CD1c-positive myeloid dendritic cell (primary cell): ENCODE measurements around the gene RAB27B.
"Not testable (repeated sequence)": the region's sequence is repeated elsewhere in the genome, so short reads cannot be mapped to it uniquely, and the experiment has no call there.

ENCODE experiments used
- DNase-seq: peaks from one replicate; pipeline ENCODE4 v3.0.0-alpha.2; 2016; ENCODE audit errors: extremely low spot score

The RAB27B gene

DNA sequence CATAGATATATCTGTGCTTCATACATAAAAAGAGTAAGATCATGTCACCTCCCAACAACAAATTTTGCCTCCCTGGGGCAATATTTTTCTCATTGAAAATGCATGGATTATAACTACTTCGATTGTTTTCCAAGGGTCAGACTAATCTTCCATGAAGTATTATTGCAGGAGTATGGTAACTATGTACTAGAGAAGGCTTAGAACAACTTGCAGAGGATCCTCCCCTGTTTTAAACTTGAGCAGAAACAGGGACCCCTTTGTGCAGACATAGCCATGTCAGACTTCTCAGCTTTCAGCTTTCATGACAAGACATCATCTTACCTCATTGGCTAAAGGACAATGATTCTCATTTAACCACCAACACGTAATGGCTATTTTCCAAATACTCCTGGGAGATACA, 13.2 kb upstream of the RAB27B start:
- no peak for DNase-seq

DNA sequence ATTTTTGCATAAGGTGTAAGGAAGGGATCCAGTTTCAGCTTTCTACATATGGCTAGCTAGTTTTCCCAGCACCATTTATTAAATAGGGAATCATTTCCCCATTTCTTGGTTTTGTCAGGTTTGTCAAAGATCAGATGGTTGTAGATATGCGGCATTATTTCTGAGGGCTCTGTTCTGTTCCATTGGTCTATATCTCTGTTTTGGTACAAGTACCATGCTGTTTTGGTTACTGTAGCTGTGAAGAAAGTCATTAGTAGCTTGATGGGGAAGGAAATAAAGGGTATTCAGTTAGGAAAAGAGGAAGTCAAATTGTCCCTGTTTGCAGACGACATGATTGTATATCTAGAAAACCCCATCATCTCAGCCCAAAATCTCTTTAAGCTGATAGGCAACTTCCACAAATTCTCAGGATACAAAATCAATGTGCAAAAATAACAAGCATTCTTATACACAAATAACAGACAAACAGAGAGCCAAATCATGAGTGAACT, 7.4 kb upstream of the RAB27B start:
- not testable (repeated sequence) for DNase-seq

DNA sequence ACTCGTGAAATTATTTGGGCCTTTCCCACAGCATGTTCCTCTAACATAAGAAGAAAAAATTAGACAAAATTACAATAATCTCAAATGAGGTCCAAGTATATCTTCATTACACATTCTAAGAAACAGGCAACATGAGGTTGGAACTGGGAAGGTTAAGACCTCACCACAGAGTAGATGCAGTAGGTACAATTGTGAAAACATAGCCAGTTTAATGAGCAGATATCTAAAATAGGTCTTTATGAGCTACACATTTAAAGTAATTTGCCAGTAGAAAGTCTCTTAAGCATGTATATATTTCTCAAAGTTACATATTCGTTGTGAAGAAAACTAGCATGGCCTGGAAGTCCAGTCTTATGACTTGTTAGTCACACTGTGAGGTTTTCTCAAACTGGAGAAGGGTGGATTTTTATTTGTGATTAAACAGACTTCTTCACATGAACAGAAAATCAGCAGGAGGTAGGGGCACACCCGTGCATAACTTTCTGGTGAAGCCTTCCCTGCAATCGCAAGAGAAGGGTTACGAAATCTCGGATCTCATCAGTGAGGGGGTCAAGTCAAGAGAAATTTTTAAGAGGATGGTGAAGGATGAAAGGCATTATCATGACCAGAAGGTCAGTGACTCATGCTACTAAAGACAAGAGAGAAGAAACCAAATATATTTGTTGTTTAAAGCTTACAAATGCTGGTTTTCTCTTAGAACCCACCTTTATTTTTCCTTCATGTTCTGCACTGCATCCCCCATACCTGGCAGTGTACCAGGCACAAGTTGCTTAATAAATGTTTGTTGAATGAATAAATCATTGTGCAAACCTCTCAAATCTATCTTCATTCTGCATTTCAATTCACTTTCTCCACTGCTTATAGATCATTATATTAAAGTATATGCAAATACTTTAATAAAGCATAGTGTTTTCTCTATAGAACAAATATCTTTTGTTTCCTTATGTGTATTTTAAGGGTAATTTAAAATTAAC, 5.1 kb upstream of the RAB27B start:
- DNase-seq = no peak

DNA sequence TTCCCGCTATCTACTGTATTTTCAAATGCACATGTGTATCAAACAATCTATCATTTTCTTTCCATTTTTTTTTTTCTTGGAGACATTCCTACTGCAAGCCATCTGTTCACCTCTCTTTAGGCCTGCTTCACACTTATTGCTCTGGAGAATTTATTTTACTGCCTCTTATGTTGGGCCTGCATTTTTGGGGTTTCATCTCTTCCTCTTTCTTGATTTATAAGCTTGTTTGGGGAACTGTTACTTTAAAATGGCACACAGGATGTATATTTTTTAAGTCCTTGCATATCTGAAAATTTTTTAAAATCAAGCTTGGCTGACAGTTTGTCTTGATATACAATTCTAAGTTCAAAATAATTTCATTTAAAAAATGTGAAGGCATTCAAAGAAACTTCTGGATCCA, 3.5 kb upstream of the RAB27B start:
- DNase-seq = no peak

DNA sequence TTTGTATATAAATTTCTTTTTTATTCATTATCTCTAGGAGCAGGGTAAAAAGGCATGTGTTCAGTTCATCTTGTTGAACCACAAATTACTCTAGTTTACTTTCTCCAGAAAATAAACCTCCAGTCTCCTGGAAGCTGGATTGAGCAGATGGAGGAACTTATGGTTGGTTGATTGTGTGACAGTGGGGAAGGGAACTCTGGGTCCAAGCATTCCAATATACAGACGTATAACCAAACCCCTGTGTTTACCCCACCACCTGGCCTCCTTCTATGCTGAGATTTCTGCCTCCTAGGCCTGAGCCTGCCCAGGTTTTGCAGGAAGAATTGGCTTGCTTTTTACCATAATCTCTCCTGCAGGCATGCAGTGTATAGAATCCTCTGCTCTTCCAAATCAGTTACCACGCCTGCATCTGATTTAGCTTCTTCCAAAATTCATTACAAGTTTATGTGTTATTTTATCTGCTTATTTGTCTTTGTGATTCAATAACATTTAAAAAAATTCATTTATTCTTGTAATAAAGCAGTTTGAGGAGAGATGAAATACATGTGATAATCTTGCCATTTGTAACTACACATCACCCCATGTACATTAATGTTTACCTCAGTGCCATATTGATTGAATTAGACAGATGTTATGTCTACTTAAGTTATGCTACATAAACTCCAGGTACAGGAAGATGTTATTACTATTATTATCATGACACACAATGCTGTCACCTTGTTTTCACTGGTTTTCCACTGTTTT, 2.5 kb upstream of the RAB27B start:
- DNase-seq = no peak

DNA sequence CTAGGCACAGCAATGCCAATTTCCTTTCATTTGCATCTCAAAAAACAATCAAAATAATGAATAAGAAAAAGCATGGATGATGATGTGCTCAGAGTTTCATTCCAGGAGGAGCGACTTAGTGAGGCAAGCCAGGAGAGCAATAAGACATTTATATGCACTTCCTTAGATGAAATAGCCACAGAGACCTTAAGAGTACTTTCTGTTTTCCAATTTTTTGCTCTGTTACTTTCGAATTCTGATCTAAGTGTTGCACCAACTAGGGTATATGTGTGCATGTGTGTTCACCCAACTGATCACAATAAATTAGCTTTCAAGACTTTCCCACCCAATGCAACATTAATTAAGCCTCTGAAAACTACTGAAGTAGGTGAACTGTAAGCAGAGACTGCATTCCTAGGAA, 709 bp downstream of the RAB27B start:
- no peak for DNase-seq

DNA sequence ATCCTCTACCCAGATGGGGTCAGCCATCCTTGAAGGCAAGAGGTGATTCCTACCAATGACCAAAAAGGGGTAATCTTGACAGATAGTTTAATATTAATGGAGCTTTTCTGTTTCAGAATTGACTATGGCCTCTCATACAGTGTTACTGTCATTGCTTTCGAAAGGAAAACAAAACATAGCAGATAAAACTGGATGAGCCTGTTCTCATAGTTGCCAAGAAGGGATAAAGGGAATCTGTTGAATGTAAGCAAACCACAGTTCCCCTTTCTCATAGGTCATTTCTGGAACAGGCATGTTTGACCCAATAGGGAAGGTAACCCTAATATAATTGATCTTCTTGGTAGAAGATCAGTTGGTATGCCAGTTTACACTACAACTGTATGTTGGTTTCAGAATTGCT, 1.6 kb downstream of the RAB27B start:
- DNase-seq = no peak

DNA sequence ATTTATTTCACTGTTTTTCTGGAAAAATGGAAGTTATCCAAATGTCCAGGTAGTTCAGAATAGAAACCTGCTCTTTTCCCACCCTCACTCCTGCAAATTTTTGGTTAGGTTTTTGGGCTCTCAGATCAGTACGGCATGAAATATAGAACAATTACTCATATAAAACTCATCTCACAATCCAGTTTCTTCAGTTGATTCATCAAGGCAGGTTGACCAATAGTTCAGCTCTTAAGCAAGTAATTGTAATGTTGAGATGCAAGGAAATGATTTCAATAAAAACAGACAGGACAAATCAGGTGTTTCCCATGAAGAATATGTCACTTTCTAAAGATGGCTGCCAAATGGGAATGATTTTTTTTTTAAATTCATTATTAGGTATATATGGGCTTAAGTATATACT, 2.0 kb downstream of the RAB27B start:
- DNase-seq = no peak

DNA sequence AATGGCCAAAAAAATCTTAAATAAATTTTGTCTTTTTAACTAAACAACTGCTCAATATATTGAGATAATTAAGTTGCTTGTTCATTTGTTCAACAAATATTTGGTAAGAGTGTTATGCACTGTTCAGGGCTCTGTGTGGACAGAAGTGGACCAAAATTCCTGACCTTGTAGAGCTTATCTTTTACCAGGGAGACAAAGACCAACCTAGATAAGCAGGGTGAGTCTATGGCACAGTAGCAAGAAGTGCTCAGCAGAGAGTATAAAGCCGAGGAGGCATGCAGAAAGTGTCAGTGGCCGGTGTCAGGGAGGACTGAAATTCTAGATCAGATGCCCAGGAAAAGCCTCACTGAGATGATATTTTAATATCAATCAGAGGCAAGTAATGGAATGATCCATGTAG, 2.6 kb downstream of the RAB27B start:
- no peak for DNase-seq

DNA sequence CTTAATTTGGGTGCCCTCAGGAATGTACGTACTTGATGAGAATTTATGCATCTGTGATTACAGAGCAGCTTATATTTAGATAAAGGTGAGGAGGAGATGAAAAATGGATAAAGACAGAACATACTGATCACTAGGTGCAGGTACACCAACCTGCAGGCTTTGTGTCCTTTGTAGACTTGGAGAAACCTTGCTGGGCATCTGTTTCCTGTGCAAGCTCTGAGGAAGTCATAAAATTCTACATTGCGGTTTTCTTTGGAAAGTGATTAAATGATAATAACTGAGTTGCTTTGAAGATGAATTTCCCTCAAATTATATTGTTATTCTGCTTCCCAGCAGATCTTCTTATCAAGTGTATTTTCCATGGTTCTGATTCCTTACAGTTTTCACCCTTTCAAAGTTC, 7.7 kb downstream of the RAB27B start:
- DNase-seq = no peak

DNA sequence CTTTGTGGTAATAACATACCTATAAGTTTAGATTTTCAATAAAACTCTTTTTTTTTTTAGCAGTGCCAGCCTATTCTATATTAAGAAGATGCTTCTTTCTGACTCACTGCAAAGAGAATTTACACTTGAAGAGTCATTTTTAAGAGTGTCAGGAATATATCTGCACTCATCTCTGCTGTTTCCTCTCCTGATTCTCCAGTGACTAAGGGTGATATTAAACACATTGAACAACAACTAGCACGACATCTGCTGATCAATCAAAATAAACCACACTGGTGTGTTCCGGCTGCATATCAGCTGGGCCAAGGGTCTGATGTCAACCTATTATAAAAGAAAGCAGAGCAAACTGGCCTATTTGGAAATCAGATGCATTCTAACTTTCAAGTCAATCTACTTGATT, 15.0 kb downstream of the RAB27B start:
- DNase-seq = no peak

DNA sequence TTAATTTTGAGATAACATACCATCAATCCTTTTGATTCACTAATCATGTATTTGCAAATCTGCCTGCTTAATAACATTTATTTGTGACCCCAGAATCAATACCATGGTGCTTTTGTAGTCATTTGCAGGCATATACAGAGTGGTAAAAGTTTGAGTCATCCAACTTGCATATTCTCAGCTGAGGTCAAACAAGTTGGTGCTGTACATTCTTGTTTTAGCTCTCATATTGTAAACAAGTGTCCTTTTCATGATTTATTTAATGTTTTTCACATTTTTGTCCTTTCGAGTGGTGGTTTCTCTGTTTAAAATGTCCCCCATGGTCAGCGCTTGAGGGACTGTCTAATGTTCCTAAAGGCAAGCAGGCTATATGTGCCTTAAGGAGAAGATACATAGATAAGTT, 17.5 kb downstream of the RAB27B start:
- no peak for DNase-seq

DNA sequence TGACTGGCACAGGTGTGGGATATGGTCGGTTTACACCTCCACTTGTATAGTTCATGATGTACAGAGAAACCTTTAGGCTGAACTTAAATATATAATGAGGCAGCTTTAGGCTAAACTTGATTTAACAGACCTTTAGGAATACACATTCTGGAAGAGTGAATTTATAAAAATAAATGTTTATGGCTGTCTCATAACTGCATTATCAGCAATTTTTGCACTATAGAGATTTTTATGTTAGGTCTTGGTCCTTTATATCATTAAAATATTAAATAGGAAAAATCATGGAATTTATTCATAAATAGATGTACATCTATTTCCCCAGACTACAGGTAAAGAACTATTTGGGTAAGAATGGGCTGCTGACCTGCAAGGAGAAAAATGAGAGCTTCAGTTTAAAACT, 19.8 kb downstream of the RAB27B start:
- DNase-seq = no peak

DNA sequence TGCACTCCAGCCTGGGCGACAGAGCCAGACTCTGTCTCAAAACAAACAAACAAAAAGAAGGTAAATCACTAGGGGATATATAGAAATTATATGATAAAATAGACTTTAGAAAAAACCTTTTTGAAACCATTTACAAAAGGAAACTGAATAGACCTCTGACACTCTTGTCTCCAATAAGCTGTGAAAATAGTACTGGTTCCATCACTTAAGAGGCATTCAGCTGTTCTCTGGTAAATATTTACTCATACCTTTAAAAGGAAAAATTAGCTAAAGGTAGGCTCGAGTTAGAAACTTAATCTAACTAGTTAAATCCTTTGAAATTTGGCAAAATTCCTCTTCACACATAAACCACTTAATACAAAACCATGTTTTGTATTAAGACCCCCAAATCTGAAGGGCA, 21.4 kb downstream of the RAB27B start:
- DNase-seq = no peak

DNA sequence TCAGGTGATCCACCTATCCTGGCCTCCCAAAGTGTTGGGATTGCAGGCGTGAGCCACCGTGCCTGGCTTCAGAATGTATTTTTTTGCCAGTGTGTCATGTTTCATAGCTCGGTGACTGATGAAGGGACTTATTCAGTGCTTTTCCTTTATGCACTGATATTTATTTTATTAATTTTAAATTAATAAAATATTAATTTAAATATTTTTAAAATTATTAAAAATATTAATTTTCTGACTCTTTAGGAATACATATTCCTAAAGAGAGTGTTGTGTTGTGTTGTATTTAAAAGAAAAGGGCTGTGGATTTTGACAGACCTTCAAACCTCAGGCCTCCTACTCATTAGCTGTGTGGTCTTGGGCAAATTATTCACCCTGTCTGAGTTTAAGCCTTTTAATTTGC, 22.3 kb downstream of the RAB27B start:
- no peak for DNase-seq

DNA sequence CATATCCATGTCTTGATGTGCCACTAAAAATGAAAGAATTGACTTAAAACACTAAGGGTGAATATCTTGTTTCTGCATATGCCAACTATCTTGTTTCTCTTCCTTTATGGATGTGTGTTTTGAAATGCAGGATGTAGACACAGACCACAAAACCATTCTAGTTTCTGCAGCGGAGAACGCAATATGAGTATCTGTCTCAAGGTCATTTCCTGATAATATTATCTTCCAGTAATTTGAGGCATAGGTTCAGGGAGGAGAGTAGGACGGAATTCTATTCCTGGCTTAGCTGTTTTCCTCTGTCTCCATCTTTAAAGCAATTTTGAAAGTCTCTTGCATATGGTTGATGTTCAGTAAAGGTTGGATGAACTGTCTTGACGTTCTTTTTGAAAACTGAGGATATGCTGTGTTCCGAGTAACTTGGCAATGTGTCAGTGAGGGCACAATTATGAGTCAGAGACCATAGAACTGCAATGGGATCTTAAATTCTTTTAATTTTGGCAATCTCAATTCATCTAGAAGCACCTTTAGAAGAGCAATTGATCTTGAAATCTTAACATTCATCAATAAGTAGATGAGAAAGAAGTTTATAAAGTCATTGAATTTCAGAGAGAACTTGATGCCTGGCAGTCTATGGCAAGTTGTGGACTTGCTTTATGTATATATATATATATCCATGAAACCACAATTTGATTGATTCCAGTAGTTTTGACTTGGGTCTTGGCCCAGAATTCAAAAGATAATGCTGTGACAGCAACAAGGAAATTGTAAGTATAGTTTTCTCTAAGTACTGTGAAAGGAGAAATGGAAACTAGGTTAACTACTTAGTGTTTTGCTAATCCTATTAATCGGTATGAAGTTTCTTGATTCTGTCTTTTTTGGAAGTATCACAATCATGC, 24.8 kb downstream of the RAB27B start:
- DNase-seq = no peak

DNA sequence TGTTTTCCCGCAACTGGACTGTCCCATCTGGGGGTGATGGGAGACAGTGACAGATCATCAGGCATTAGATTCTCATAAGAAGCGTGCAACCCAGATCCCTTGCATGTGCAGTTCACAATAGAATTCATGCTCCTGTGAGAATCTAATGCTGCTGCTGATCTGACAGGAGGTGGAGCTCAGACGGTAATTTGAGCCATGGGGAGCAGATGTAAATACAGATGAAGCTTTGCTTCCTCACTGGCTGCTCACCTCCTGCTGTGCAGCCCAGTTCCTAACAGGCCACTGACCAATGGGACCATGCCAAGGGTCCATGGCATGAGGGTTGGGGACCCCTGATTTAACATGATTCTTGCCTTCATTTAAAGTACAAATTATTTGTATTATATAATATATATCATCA, 26.8 kb downstream of the RAB27B start:
- DNase-seq = not testable (repeated sequence)

DNA sequence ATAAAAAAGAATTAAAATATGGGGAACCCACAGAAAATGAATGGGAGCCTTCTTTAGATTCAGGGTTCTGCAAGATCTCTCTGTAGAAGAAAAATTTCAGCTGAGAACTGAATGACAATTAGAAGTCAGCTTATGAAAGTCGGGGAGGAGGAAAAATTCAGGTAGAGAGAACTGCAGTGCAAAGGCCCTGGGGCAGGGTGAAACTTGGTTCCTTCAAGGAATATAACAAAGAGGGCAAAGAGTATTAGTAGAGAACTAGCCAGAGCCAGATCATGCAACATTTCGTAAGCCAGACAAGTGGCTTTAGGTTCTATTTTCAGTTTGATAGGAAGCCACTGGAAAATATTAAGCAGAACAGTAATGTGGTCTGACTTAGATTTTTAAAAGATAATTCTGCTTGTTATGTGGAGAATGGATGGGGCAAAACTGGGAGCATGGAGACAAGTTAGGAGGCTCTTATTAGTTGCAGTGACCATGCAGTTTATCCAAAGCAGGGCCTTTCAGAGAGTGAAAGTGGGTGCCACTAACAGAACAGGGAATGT, 27.9 kb downstream of the RAB27B start:
- no peak for DNase-seq

DNA sequence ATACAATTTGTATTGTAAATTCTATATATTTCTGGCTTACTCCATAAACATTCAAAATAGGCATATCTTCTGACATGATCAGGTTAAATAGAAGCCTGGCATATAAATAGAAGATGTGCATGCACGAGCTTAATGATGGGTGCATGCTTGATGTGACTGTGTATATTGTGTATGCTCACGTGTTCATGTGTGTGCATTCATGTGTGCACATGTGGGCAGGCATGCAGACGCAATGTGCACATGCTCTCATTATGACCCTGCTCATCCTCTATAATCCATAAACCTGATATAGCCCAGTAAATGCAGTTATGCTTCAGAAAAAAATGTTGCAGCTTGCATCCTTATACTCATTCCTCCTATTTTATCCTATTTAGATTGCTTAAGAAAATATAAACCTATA, 29.2 kb downstream of the RAB27B start:
- DNase-seq = no peak

DNA sequence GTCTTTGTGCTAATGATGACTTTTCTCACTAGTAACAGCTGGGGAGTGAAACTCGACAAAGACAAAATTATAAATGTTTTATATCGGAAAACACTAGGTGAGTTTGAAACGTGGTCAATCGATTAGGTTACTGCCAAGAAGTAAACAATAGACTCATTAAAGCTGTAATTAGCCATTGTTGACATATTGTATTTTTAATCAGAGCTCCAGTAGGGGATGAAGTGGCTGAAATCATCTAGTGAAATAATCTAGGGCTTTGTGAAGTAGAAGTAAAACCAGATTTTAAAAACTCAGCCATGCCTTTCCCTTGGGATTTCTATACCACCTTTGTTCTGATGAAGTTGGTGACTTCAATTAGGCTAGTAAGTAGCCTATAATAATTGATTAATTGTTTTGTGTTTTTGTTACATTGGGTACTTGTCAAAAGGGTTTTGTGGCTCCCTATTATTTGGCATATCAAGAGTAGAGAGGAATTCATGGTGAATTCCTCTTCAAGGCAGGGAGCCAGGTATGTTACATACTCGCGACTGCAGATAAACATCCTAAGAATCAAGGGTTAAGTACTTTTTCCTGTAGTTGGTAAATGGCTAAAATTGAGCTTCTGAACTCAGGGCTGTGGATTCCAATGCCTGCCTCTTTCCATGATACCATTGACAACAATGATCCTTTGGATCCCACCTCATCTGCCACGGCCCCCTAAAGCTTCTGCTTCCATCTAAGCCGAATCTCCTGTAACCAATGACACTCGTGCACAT, 31.6 kb downstream of the RAB27B start:
- DNase-seq = no peak

DNA sequence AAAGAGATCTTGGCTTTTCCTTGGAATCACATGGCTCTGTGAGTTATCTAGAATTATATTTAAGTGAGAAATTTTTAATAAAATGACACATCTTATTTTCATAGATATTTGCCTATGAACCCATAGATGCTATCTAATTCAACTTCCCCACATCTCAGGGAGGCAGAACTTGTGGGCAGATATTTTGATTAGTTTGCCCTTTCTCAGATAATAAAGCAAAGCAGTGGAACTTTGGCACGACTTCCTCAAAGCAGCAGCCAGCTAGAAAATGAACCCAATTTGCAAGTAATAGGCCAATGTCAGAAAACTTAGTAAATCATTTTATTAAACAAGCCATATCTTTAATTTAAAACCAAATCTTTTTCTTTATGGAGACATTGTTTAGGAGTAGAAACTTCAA, 32.7 kb downstream of the RAB27B start:
- no peak for DNase-seq
